Stimulated activated CD8-positive, alpha-beta memory T cell treated with anti-CD3 and anti-CD28 coated beads, Interleukin-12 subunit alpha, Interleukin-12 subunit beta, amount 100 ng/mL, for 1 hour (primary cell): ENCODE measurements around the gene NOS1AP.

ENCODE experiments used
- DNase-seq: peaks from one replicate; pipeline ENCODE4 v3.0.0-alpha.2; 2020; ENCODE audit warnings: low read depth

The NOS1AP gene

DNA sequence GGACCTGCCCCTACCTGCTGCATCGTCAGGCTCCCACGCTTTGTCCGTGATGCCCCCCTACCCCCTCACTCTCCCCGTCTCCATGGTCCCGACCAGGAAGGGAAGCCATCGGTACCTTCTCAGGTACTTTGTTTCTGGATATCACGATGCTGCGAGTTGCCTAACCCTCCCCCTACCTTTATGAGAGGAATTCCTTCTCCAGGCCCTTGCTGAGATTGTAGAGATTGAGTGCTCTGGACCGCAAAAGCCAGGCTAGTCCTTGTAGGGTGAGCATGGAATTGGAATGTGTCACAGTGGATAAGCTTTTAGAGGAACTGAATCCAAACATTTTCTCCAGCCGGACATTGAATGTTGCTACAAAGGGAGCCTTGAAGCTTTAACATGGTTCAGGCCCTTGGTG, 298.3 kb downstream of the NOS1AP start:
- no peak for DNase-seq

DNA sequence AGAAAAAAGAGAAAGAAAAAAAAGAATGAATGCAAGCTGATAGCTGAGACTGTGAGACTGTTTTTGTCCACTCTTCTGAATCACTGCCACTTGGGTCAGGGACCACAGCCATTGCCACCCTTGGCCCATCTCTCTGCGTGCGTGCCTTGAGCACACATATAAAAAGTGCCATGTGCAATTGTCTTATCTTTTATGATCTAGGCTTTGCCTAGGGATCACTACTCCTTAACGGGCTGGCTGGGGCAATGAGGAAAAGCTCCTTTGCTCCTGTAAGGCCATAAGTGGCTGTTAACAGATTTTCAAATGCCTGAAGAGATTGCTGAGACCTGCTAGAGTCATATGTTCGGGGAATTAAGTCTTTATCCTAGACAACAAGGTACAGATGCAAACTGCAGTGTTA, 299.0 kb downstream of the NOS1AP start:
- DNase-seq, result no peak

DNA sequence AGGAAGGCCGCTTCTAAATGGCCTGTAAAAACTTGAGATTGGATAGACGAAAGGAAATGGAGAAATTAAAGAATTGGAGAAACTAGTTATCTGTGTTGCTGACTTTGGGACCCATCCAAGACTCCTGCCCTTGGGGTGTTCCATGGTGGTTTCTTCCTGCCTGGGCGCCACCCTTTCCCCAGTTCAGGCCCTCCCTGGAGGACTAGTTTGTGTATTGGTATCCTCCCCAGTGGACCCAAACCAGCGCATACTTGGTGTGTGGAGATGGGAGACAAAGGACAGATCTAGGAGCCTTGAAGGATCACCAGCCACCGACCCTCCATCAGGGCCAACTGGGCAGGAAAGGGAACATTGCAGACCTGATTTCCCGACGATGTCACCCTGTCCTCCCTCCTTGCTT, 300.1 kb downstream of the NOS1AP start:
- DNase-seq, result no peak

DNA sequence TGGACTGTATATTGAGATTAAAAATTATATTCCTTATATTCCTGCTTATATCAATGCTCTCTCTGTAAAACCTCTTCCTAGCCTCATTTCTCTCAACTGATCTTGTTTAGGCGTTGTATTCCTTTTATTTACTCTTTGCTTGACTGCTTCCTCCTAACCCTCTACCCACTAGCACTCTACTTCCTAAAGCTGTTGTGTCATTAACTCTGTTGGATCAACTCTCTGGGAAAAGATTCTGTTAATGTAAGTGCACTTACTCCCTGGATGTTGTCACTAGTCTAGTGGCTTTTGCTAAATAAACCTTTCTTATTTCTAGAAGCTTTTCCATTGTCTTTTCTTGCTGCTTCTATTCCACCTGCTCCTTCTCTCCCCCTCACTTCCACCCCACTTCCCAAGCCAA, 300.7 kb downstream of the NOS1AP start:
- DNase-seq, result no peak

DNA sequence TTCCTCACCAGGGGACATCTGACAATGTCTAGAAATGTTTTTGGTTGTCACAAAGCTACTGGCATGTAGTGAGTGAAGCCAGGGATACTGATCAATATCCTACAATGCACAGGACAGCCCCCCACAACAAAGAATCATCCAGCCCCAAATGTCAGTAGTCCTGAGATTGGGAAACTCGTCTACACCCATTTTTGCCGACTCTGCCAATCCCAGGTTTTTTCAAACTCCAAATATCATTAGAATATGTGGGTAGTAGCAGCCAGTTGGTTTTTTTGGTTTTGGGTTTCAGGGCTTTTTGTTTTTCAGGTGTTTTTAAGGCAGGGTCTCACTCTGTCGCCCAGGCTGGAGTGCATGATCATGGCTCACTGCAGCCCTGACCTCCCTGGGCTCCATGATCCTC, 301.2 kb downstream of the NOS1AP start:
- no peak for DNase-seq

DNA sequence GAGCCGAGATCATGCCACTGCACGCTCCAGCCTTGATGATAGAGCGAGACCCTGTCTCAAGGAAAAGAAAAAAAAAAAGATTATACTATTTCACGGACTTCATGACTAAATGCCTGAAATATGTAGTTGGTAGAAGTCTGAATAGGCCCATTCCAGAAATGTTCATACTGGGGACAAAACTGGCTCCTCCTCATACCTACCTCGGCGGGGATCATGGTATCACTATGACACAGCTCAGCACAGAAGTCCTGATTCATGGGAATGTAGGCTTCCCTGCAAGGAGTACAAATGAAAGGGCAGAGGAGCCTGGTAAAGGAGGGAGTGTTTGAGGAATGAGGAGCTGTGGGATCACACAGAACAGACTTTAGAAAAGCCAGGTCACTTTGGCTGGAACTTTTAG, 302.1 kb downstream of the NOS1AP start:
- no peak for DNase-seq

DNA sequence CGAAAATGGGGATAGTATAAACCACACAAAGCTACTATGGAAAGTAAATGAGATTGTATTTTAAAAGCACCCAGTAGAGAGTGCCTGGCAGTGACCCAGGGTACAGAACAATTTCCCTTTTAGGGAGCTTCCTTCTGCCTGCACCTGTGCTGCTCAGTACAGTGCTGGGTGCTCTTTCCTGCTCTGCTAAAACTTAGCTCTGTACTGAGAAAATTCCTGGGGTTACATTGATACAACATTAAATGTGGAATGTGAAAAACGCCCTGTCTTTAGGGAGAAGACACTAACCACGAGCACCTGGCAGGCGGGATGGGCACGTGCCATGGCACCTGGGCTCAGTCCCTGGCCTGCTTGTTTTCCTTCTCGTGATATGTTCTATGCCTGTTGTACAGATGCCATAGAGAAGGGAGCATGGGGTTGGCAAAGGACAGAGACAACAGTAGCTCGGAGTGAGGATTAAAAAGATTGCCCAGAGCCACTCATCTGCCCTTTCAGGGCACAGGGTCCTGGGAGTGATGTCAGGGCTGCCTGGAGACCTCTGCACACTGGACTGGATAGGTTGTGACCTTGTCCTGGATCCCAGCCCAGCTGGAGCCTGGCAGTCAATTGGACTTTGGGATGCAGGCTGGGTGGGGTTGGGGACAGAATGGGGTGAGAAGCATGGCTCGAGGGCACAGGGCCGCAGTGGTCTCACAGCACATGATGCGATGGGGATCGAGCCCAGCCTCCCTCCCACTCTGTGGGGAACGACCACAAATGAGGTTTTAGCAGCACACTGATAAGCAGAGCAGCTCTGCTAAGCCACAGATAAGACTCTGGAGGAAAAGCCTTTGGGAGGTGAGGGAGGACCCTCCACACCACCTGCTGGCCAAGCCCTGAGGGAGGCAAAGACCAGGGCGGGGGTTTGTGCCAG, 302.9 kb downstream of the NOS1AP start:
- DNase-seq, result no peak

DNA sequence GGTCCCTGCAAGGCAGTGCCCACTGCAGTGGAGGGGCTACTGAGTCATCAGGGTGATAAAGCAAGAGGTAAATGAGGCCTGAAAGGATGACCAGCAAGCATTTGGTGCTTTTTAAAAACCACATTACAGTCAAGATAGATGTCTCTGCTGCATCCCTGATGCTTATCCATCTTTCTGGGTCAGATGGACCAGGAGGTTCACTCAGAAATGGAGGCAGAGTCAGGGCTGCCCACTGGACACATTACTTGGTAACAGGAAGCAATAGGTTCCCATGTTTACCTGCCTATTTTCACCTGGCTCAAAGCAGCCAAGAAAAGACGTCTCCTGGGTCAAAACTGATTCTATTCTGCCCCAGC, 303.6 kb downstream of the NOS1AP start:
- no peak for DNase-seq

DNA sequence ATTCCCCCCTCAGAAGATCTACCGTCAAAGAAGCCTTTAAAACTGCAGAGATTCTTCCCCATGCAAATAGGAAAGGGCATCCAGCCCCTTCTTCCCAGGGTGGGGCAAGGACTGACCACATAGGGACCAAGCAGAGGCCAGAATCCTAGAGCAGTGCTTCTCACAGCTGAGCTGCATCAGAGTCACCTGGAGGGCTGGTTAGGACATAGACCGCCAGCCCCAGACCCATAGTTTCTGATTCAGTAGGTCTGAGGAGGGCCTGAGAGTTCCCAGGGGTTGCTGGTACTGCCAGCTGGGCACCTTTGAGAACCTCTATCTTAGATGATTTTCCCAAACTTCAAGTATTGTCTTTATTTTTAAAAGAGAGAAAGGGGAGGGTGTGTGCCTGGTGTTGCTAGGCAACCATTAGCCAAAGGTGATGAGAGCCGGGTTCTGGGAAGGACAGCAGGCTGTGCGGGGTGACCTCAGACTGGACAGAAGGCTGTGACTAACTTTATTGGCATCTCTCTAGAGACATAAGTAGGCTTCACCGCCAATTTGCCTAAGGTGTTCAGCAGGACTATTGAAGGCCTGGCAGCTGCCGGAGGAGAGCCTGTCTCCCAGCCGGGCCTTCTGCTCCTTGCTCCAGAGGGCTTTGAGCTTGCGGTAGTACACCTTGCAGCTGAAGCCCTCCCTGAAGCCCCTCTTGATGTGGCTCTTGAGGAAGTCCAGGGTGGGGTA, 304.2 kb downstream of the NOS1AP start:
- DNase-seq, result no peak

DNA sequence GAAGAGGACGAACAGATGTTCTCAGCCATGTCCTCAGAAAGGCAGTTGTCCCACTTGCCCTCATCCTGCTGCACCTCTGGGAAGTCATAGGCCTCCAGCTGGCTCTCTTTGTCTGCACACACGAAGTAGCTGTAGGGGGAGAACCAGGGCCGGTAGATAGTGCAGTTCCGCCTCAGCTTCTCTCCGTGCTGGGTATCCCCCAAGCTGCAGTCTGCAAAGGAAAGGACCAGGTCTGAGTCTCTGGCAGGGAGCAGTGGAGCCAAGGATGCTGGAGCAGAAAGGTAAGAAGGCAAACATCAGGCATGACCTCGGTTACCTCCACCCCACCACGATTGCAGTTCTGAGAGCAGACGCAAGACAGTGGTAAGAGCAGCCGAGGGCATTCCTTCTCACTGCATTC, 304.9 kb downstream of the NOS1AP start:
- DNase-seq, result no peak

DNA sequence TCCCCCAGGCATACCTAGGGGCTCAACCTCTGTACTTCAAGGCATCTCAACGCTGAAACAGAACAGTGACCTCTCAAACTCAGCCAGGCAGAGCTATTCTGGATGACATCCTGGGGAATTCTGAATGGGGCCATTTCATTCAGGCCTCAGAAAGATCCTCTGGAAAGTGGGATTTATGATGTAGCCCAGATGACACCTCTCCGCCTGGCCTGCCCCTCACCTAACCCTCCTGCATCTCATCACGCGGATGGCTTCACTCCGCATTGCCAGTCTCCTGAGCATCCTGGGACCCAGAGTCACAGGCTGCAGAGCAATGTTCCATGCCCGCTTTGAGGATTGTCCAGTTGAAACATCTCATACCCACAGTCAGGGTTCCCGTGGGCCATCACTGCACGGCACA, 306.0 kb downstream of the NOS1AP start:
- DNase-seq, result no peak

DNA sequence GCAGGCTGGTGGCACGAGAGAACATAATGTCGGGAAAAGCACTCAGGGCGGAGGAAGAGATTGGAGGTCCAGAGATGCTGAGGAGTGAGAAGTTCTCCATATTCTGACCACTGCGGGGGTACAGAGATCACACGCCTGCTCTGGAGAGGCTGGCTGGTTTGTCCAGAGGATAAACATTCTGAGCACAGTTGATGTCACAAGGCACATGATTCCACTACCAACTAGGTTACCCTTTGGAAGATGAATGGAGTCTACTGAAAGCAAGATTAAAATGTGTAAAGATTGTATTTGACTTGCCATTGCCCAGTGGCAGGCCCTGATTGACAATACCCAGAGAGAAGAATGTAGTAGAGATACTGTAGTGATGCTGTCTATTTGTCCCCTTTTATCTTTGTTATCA, 307.2 kb downstream of the NOS1AP start, which contains the start of gene SPATA46:
Gene SPATA46, minus strand, starts transcription at position 164 of the 400 bp plus-strand sequence. Its CDS starts 64 bp downstream, at position 100.
- no peak for DNase-seq

DNA sequence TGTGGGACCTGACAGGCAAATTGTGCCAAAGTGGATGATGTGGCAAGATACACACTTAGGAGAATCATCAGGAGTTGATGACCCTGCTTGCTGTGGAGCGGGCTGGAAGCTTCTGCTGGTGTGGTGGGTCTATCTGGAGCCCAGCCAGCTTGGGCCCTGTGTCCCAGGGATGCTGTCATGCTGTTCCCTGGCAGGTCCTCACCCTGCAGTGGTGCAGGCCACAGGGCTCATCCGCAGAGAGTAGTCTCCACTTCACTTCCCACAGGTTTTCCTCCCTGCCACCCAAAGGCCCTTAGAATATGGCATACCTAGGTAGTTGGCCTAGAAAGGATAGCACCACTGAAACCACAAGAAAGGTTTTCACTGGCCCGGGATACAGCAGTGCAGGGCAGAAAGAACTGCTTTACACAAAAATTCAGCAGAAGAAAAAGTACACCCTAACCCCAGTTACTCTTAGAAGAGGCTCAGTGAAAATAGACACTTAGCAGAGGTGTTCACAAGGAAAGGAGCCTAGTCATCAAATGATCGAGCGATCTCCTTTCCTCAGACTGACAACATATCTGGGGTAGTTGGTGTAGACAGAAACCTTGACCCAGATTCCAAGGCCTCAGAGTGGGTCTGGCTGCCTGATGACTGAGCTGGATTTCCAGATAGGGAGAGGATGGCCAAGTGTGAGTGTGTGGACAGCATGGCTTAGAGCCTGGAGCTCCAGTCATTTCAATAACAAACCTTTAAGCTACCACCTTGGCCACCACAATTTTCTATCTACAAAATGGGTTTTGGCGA, 310.8 kb downstream of the NOS1AP start:
- DNase-seq, result no peak

DNA sequence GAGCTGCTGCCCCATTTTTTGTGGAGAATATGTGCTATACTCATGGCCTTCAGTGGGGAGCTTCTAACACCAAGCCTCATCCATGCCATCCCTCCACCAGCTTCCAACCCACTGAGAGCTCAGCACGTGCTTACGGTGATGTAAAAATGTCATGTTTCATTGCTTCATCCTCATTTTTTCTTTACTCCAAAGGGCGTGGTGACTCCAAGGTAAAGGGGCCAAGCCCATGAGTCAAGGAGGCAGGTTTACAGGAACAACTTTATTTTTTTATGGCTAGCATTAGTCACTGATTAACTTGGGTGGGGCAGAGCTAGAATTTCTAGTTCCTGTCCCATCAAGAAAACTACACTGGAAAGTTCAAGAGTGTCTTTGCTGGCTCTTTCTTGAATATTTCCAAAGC, 311.9 kb downstream of the NOS1AP start, which contains the start of gene C1orf226:
Gene C1orf226, plus strand, starts transcription at position 346 of the 400 bp plus-strand sequence. CDS start 174 bp downstream, outside the sequence.
- no peak for DNase-seq

DNA sequence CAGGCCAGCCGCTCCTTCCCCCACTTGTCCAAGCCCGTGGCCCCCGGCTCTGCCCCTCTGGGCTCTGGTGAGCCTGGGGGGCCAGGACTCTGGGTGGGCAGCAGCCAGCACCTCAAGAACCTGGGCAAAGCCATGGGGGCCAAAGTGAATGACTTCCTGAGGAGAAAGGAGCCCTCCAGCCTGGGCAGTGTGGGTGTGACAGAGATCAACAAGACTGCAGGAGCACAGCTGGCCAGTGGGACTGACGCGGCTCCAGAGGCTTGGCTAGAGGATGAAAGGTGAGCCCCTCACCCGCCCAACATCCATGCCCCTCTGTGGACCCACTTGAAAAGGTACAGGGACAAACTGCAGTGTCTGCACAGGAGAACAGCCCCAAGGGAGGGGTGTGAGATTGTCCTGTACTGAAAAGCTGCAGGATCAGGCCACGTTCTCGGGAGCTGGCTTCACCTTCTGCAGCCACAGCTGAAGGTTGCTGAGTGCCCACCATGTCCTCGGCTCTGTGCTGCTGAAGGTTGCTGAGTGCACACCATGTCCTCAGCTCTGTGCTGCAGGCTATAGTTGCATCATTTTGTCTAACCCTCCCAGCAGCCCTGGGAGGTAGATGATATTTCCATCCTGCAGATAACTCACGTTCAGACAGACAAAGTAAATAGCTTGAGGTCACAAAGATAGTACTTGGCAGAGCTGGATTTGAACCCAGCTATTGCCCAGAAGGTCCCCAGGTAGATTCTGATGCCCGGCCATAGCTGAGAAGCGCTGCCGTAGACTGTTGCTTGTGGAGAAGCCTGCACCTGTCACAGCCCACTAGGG, 312.7 kb downstream of the NOS1AP start:
- DNase-seq, result no peak

DNA sequence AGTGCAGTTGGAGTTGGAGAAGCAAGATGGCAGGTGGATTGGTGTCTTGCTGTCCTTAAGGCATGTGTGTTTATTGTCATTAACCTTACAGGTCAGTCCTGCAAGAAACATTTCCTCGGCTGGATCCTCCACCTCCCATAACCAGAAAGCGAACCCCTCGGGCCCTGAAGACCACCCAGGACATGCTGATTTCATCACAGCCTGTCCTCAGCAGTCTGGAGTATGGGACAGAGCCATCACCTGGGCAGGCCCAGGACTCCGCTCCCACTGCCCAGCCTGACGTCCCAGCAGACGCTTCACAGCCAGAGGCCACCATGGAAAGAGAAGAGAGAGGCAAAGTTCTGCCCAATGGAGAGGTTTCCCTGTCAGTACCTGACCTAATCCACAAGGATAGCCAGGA, 313.6 kb downstream of the NOS1AP start:
- no peak for DNase-seq

DNA sequence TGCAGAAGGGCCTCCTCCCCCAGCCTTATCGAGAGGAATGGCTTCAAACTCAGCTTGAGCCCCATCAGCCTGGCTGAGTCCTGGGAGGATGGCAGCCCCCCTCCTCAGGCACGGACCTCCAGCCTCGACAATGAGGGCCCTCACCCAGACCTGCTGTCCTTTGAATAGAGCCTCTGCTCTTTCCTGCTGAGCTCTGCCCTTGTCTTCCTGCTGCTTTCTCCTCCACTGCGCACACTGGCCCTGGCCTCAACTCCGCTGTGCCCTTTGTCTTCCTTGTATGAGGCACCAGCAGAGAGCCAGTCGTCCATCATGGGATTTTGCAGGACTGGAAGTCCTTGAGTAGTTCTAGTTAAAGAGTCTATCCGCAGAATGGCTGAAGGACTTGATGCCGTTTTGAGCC, 314.0 kb downstream of the NOS1AP start:
- no peak for DNase-seq

DNA sequence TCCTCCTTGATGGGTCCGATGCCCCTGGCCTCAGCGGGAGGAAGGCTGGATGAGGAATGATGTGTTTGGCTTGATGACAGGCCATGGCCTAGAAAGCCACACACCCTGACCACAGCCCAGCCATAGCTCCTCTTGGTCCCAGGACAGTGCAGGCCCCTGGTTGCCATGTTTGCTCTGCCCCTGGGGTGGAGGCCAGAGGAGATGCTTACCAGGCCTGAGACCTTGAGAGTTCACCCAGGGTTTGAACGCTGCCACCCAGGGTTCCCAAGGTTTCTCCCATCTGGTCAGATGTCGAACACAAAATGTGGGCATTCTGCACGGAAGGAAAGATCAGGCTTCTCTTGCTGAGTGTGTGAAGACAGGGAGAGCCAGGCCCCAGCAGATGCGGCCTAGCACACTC, 314.6 kb downstream of the NOS1AP start:
- DNase-seq, result no peak

DNA sequence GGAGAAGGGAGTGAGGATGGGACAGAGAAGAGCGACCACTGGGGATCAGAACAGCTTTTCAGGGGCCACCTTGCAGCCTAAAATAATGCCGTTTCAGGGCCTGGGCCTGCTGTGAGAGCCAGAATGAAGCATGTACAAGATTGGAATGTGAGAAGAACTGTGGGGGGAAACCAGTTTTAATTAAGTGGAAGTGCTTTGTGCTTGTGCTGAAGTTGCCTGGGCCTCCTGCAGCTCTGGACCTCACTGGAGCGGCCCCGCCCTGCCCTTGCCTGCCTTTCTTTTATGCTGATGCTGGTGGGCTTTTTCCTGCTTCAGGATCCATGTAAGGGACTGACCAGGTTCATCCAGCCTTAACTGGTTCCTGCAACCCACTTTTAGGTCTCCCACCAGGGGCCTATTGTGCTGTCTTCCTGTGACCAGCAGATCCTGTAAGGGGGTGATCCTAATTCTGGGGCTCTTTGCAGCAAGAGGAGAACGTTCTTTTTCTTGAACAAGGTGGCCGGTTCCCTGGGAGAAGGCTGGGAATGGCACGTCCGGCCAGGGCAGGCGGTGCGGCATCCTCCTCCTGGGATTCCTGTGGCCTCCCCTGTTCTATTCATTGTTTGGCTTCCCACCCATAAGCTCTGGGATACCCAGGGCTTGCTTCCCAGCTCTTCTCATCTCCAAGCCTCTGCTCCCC, 315.2 kb downstream of the NOS1AP start:
- DNase-seq, result no peak

DNA sequence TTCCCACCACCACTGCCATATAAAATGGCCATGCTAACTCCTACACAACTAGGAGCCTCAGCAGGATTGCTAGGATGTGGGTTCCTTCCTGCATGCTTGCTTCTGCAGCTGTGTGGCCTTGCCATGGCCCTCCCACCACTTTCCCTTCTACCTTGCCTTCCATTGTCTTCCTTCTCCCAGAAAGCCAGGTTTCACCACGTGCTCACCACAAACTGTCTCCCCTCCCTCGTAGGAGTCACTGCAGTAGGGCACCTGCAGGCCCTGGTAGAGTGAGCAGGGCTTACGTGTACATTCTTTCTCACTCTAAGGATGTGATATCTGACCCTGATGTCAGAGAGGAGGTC, 315.8 kb downstream of the NOS1AP start:
- no peak for DNase-seq

DNA sequence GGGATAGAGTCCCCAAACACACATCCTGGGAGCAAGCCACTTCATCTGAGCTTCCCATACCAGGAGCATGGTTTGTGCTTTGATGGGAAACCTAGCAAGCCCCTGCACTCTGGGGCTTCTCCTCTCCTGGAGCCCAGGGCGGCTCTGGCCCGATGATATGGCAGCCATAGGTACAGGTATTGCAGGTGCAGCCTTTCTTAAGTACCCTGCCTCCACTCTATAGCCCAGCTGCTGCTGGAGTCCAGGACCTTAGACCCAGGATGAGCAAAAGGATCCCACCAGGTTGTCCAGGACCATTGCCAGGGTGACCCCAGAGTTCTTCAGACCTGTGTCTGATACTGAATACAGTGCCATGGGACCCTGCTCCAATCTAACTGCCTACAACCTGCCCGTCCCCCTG, 316.2 kb downstream of the NOS1AP start:
- DNase-seq, result no peak
